A549 (cell line): Measurements from ENCODE around the gene GRIK2. TPM values are rescaled to one million over a fixed set of nuclear protein-coding genes. Genes with fewer than 3 reads are reported as not detected.

Experiments
- ATAC-seq, 2 experiments: fragments of 200-7000 bp in 1 of 2; fragments of >200 bp in 1 of 2; cut with Nextera tagmentation in 1 of 2; cut with Tn5 transposase in 1 of 2; 3 replicates each; pipeline versions ENCODE4 v1.8.0 to v1.9.1; 2018 to 2020; ENCODE audit warnings: mild to moderate bottlenecking in 1 of 2, moderate library complexity in 1 of 2
- CTCF ChIA-PET: fragments of 300-600 bp; sonication (Branson Sonifier 250); formaldehyde crosslinking; extraction: SDS; loops from one replicate; lab custom pipeline; 2021; ENCODE audit warnings: antibody characterized with exemption, inconsistent platforms; lab: Yijun Ruan, JAX
- POLR2A ChIA-PET: fragments of 350-600 bp; formaldehyde crosslinking; extraction: SDS; loops from one replicate; lab custom pipeline; 2021; ENCODE audit warnings: antibody characterized with exemption, inconsistent platforms; lab: Yijun Ruan, JAX
- DNase-seq, 2 experiments: peaks; one replicate each; pipeline versions ENCODE4 v3.0.0 to v3.0.0-alpha.2; 2011 to 2016; ENCODE audit warnings: low read depth in 1 of 2, low spot score in 1 of 2
- FAIRE-seq: peaks from 2 replicates; lab custom pipeline; 2011; peaks lifted over from hg19 to GRCh38; lab: Jason Lieb, UNC
- H3K27ac ChIP-seq, 2 experiments: fragments of >200 bp; sonication (Bioruptor Twin); formaldehyde crosslinking; 3 replicates each; pipeline ENCODE4 v1.5.1; 2016 to 2017
- H3K4me1 ChIP-seq: fragments of >200 bp; sonication (Bioruptor Twin); formaldehyde crosslinking; 3 replicates; pipeline ENCODE4 v1.6.1; 2016
- H3K4me2 ChIP-seq: fragments of >200 bp; sonication (Bioruptor Twin); formaldehyde crosslinking; 3 replicates; pipeline ENCODE4 v1.6.1; 2016
- H3K4me3 ChIP-seq: fragments of >200 bp; sonication (Bioruptor Twin); formaldehyde crosslinking; 3 replicates; pipeline ENCODE4 v1.5.1; 2016
- H3K9me3 ChIP-seq: fragments of >200 bp; sonication (Bioruptor Twin); formaldehyde crosslinking; 3 replicates; pipeline ENCODE4 v1.6.1; 2016
- ATOH8 ChIP-seq: fragments of 250-450 bp; sonication (Bioruptor Pico); IDR thresholded peaks from 2 replicates; pipeline ENCODE4 v1.5.0; 2020; ENCODE audit warnings: low read depth, mild to moderate bottlenecking, moderate library complexity
- BCL3 ChIP-seq: fragments of >200 bp; sonication (Bioruptor Twin); formaldehyde crosslinking; IDR thresholded peaks from 3 replicates; pipeline ENCODE4 v1.6.1; 2016
- EHF ChIP-seq: fragments of 250-450 bp; sonication (Bioruptor Pico); IDR thresholded peaks from 2 replicates; pipeline ENCODE4 v1.5.0; 2020; ENCODE audit warnings: mild to moderate bottlenecking
- EP300 ChIP-seq, 2 experiments: fragments of >200 bp; sonication (Bioruptor Twin); formaldehyde crosslinking; IDR thresholded peaks; 2 replicates in 1 of 2; 3 replicates in 1 of 2; pipeline ENCODE4 v1.6.1; 2016 to 2017
- ESRRA ChIP-seq: fragments of 150-350 bp; IDR thresholded peaks from 2 replicates; pipeline ENCODE4 v1.6.1; 2014; ENCODE audit warnings: mild to moderate bottlenecking, low read length, borderline replicate concordance
- FOSB ChIP-seq: fragments of 250-450 bp; sonication (Bioruptor Pico); IDR thresholded peaks from 2 replicates; pipeline ENCODE4 v1.5.0; 2020; ENCODE audit warnings: mild to moderate bottlenecking, moderate library complexity
- FOSL2 ChIP-seq, 2 experiments: fragments of 450-650 bp in 1 of 2; fragments of >200 bp in 1 of 2; sonication (Bioruptor Twin) in 1 of 2; formaldehyde crosslinking; IDR thresholded peaks; 2 replicates each; pipeline versions ENCODE4 v1.5.0 to v1.6.1; 2016 to 2020; ENCODE audit warnings: mild to moderate bottlenecking in 1 of 2, moderate library complexity in 1 of 2
- GATA3 ChIP-seq: IDR thresholded peaks from 2 replicates; pipeline ENCODE4 v1.6.1; 2012; ENCODE audit warnings: borderline replicate concordance
- HDAC2 ChIP-seq: fragments of 200-600 bp; sonication (generic); IDR thresholded peaks from 2 replicates; pipeline ENCODE4 v1.6.1; 2016
- HES2 ChIP-seq: fragments of >200 bp; sonication (Bioruptor Twin); formaldehyde crosslinking; IDR thresholded peaks from 2 replicates; pipeline ENCODE4 v1.6.1; 2016
- HOXA7 ChIP-seq: fragments of 250-450 bp; sonication (Bioruptor Pico); IDR thresholded peaks from 2 replicates; pipeline ENCODE4 v1.5.0; 2020; ENCODE audit warnings: mild to moderate bottlenecking, moderate library complexity
- HOXB13 ChIP-seq: fragments of 250-450 bp; sonication (Bioruptor Pico); IDR thresholded peaks from 2 replicates; pipeline ENCODE4 v1.5.0; 2020; ENCODE audit warnings: low read depth, mild to moderate bottlenecking, moderate library complexity
- JUN ChIP-seq, 2 experiments: fragments of >200 bp; sonication (Bioruptor Twin); formaldehyde crosslinking; IDR thresholded peaks; 2 replicates in 1 of 2; 3 replicates in 1 of 2; pipeline ENCODE4 v1.6.1; 2016 to 2017
- KDM1A ChIP-seq: fragments of 200-600 bp; sonication (generic); IDR thresholded peaks from 2 replicates; pipeline ENCODE4 v1.6.1; 2016; ENCODE audit warnings: low read depth, mild to moderate bottlenecking
- MAFK ChIP-seq: fragments of 450-650 bp; IDR thresholded peaks from 2 replicates; pipeline ENCODE4 v1.6.1; 2014; ENCODE audit not compliant: partially characterized antibody
- MYC ChIP-seq: IDR thresholded peaks from 2 replicates; pipeline ENCODE4 v1.6.1; 2012; ENCODE audit warnings: mild to moderate bottlenecking, inconsistent platforms, low read length, improper control_type of control experiment, borderline replicate concordance
- NPAS2 ChIP-seq: fragments of 250-450 bp; sonication (Bioruptor Pico); IDR thresholded peaks from 2 replicates; pipeline ENCODE4 v1.8.0; 2022; ENCODE audit warnings: mild to moderate bottlenecking, moderate library complexity, borderline replicate concordance
- NR3C1 ChIP-seq: fragments of >200 bp; sonication (Bioruptor Twin); formaldehyde crosslinking; IDR thresholded peaks from 3 replicates; pipeline ENCODE4 v1.6.1; 2017
- PHF8 ChIP-seq: fragments of 200-600 bp; sonication (generic); IDR thresholded peaks from 2 replicates; pipeline ENCODE4 v1.6.1; 2016; ENCODE audit warnings: low read depth, mild to moderate bottlenecking, antibody characterized with exemption, moderate library complexity, borderline replicate concordance
- USF2 ChIP-seq: fragments of 450-650 bp; IDR thresholded peaks from 2 replicates; pipeline ENCODE4 v1.6.1; 2014; ENCODE audit warnings: antibody characterized with exemption
- ZC3H11A ChIP-seq: fragments of 450-650 bp; IDR thresholded peaks from 2 replicates; pipeline ENCODE4 v1.6.1; 2014; ENCODE audit warnings: antibody characterized with exemption, mild to moderate bottlenecking
- ZNF302 ChIP-seq: fragments of 250-450 bp; sonication (Bioruptor Pico); IDR thresholded peaks from 2 replicates; pipeline ENCODE4 v1.9.0; 2021; ENCODE audit warnings: inconsistent platforms, mild to moderate bottlenecking, moderate library complexity
- WGBS: methylation state at CpG from one replicate; pipeline ENCODE4 v1.1.6; 2017; ENCODE audit errors: missing lambda C conversion rate; 5-methylcytosine and 5-hydroxymethylcytosine counted together
- polyA plus RNA-seq, 4 experiments: library from polyadenylated mRNA; depleted of rRNA in 3 of 4; stranded (reverse); fragments of >200 nt; fragmentation: RNase III in 1 of 4; extraction: RNeasy Plus Mini Kit Qiagen cat#74134 plus additional on column Dnase treatment in 1 of 4; gene quantifications; 2 replicates in 3 of 4; 3 replicates in 1 of 4; pipeline ENCODE4 v1.2.3, GENCODE V29; 2011 to 2017
- TF ChIP-seq, protein P1 (sequence below): IDR thresholded peaks from 2 replicates; pipeline ENCODE4 v1.6.1; 2012

The GRIK2 gene
- polyA plus RNA-seq, 2 of the 4 experiments (the other 2 are of a cell fraction) = 0.56 to 0.65 TPM

DNA sequence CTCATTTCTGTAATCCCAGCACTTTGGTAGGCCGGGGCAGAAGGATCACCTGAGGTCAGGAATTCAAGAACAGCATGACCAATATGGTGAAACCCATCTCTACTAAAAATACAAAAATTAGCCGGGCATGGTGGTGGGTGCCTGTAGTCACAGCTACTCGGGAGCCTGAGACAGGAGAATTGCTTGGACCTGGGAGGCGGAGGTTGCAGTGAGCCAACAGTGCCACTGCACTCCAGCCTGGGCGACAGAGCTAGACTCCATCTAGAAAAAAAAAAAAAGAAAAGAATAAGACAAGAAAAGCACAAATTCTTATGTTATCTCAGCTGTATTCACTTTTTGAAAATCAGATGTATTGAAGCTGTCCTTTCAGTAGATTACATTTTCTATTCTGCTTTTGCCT lies 289.4 kb downstream of the GRIK2 start:
- ChIA-PET POLR2A (no interaction called here), CTCF (no interaction called here)
- FAIRE-seq (no peak), DNase-seq (no peak), ATAC-seq (no peak)
- H3K4me2 ChIP-seq = no peak overlapping the region
- no peaks in the 10 kb centered on the region for H3K4me1 ChIP-seq
- H3K27ac ChIP-seq = no peak overlapping the region
- H3K9me3 ChIP-seq = no peaks in the 10 kb centered on the region
- WGBS = 35% methylated on average over 5 of the region's 5 CpGs
- H3K4me3 ChIP-seq = no peak overlapping the region
- TF ChIP-seq FOSL2 (IDR thresholded peaks at IDR 0.05) (no peak), FOSL2 (CRISPR knock-in tag; IDR thresholded peaks at IDR 0.05) (no peak), MAFK (no peak), ESRRA (no peak), EP300 (IDR thresholded peaks at IDR 0.05) (no peak), PHF8 (no peak), HDAC2 (no peak), BCL3 (no peak), KDM1A (no peak), EHF (no peak), ATOH8 (CRISPR knock-in tag) (no peak), USF2 (no peak), FOSB (no peak), NR3C1 (no peak), ZC3H11A (no peak), GATA3 (no peak)

GRCh38 chr6:101683884-101684283 lies 290.4 kb downstream of the GRIK2 start:
- WGBS = 75% methylated on average over 1 of the region's 1 CpG
- H3K27ac ChIP-seq = no peak overlapping the region
- FAIRE-seq = no peak
- H3K9me3 ChIP-seq = no peaks in the 10 kb centered on the region
- CTCF ChIA-PET = no interaction called here
- H3K4me1 ChIP-seq = no peaks in the 10 kb centered on the region
- no peak for DNase-seq
- H3K4me3 ChIP-seq = no peak overlapping the region
- POLR2A ChIA-PET = no interaction called here
- no peak for ATAC-seq
- no peak for TF ChIP-seq FOSB
- TF ChIP-seq HOXB13 (CRISPR knock-in tag) = no peak
- TF ChIP-seq, protein P1, sequence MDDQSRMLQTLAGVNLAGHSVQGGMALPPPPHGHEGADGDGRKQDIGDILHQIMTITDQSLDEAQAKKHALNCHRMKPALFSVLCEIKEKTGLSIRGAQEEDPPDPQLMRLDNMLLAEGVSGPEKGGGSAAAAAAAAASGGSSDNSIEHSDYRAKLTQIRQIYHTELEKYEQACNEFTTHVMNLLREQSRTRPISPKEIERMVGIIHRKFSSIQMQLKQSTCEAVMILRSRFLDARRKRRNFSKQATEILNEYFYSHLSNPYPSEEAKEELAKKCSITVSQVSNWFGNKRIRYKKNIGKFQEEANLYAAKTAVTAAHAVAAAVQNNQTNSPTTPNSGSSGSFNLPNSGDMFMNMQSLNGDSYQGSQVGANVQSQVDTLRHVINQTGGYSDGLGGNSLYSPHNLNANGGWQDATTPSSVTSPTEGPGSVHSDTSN = no peak
- no peak for TF ChIP-seq JUN (IDR thresholded peaks at IDR 0.05)
- no peak for TF ChIP-seq NPAS2
- TF ChIP-seq ZNF302 (CRISPR knock-in tag) = no peak
- TF ChIP-seq MYC = no peak
- no peak for TF ChIP-seq HOXA7 (CRISPR knock-in tag)
- no peak for TF ChIP-seq BCL3
- TF ChIP-seq HES2 = no peak
- H3K4me2 ChIP-seq = no peak overlapping the region
